ENCODE data around the gene NEURL1. TPM values are rescaled to one million over a fixed set of nuclear protein-coding genes. Genes with fewer than 3 reads are reported as not detected.
A peak's percentile ranks its signal among the peaks of the same experiment; 100 is the strongest.

NEURL1 gene
- total and polyA plus RNA-seq, 4 donors: 0.16 to 2.8 (median 0.35) TPM

GRCh38 chr10:103551619-103552602 lies 58.4 kb downstream of the NEURL1 start:
- peak in 1 of 2 donors; percentile 44 for DNase-seq
- Histone ChIP-seq H3K36me3 (ENCODE audit: control insufficient read depth in 1 of 2, insufficient read depth in 2 of 2, low read length in 1 of 2) (no peaks in the 10 kb centered on the region), H3K9me3 (ENCODE audit: control insufficient read depth, low read length) (no peaks in the 10 kb centered on the region), H3K4me1 (ENCODE audit: control insufficient read depth in 1 of 2, insufficient read depth in 2 of 2, low read length in 2 of 2) (no peaks in the 10 kb centered on the region), H3K4me3 (ENCODE audit: low read length in 2 of 2) (no peak overlapping the region), H3K27me3 (ENCODE audit: control insufficient read depth in 1 of 2, insufficient read depth in 2 of 2, low read length in 1 of 2) (no peaks in the 10 kb centered on the region), H3K27ac (ENCODE audit: low read depth in 1 of 2, low read length in 2 of 2) (no peak overlapping the region)
- WGBS, 2 donors: 72 to 73% methylated on average over 10 of the region's 10 CpGs
- intact Hi-C loops (cut with DNase I): no loop called here
- ATAC-seq (ENCODE audit: low FRiP score): no peak

GRCh38 chr10:103552856-103553742 lies 59.6 kb downstream of the NEURL1 start:
- DNase-seq: peak in 1 of 2 donors; percentile 66
- intact Hi-C loops (cut with DNase I): no loop called here
- Histone ChIP-seq H3K36me3 (ENCODE audit: control insufficient read depth in 1 of 2, insufficient read depth in 2 of 2, low read length in 1 of 2) (no peaks in the 10 kb centered on the region), H3K27ac (ENCODE audit: low read depth in 1 of 2, low read length in 2 of 2) (no peak overlapping the region), H3K27me3 (ENCODE audit: control insufficient read depth in 1 of 2, insufficient read depth in 2 of 2, low read length in 1 of 2) (no peaks in the 10 kb centered on the region), H3K4me3 (ENCODE audit: low read length in 2 of 2) (no peak overlapping the region), H3K4me1 (ENCODE audit: control insufficient read depth in 1 of 2, insufficient read depth in 2 of 2, low read length in 2 of 2) (no peaks in the 10 kb centered on the region), H3K9me3 (ENCODE audit: control insufficient read depth, low read length) (no peaks in the 10 kb centered on the region)
- WGBS, 2 donors: 91 to 92% methylated on average over 20 of the region's 20 CpGs
- no peak for ATAC-seq (ENCODE audit: low FRiP score)

- no peaks in the 10 kb centered on the region for H3K4me1 ChIP-seq (ENCODE audit: control insufficient read depth in 1 of 2, insufficient read depth in 2 of 2, low read length in 2 of 2)
- H3K27me3 ChIP-seq (ENCODE audit: control insufficient read depth in 1 of 2, insufficient read depth in 2 of 2, low read length in 1 of 2): no peaks in the 10 kb centered on the region
- H3K4me3 ChIP-seq (ENCODE audit: low read length in 2 of 2): no peak overlapping the region
- intact Hi-C loops (cut with DNase I): no loop called here
- WGBS, 2 donors: 85 to 87% methylated on average over 8 of the region's 8 CpGs
- no peaks in the 10 kb centered on the region for H3K36me3 ChIP-seq (ENCODE audit: control insufficient read depth in 1 of 2, insufficient read depth in 2 of 2, low read length in 1 of 2)
- no peaks in the 10 kb centered on the region for H3K9me3 ChIP-seq (ENCODE audit: control insufficient read depth, low read length)
- H3K27ac ChIP-seq (ENCODE audit: low read depth in 1 of 2, low read length in 2 of 2): no peak overlapping the region
- peak in 1 of 2 donors; percentile 53 for DNase-seq
- no peak for ATAC-seq (ENCODE audit: low FRiP score)
Observed at GRCh38 chr10:103553743-103554487, 60.4 kb downstream of the NEURL1 start.

GRCh38 chr10:103554488-103555324 lies 61.2 kb downstream of the NEURL1 start:
- intact Hi-C loops (cut with DNase I): no loop called here
- peak in 1 of 2 donors; percentile 70 for DNase-seq
- WGBS, 2 donors: 2 to 6% methylated on average over 13 to 44 of the region's 44 CpGs
- Histone ChIP-seq H3K27ac (ENCODE audit: low read depth in 1 of 2, low read length in 2 of 2) (no peak overlapping the region), H3K4me3 (ENCODE audit: low read length in 2 of 2) (peak overlapping the region in 1 of 2 donors; percentile 8), H3K27me3 (ENCODE audit: control insufficient read depth in 1 of 2, insufficient read depth in 2 of 2, low read length in 1 of 2) (no peaks in the 10 kb centered on the region), H3K4me1 (ENCODE audit: control insufficient read depth in 1 of 2, insufficient read depth in 2 of 2, low read length in 2 of 2) (no peaks in the 10 kb centered on the region), H3K9me3 (ENCODE audit: control insufficient read depth, low read length) (no peaks in the 10 kb centered on the region), H3K36me3 (ENCODE audit: control insufficient read depth in 1 of 2, insufficient read depth in 2 of 2, low read length in 1 of 2) (no peaks in the 10 kb centered on the region)
- no peak for ATAC-seq (ENCODE audit: low FRiP score)

- Histone ChIP-seq H3K4me1 (ENCODE audit: control insufficient read depth in 1 of 2, insufficient read depth in 2 of 2, low read length in 2 of 2) (no peaks in the 10 kb centered on the region), H3K9me3 (ENCODE audit: control insufficient read depth, low read length) (no peaks in the 10 kb centered on the region), H3K4me3 (ENCODE audit: low read length in 2 of 2) (peak overlapping the region in 1 of 2 donors; percentile 8), H3K27ac (ENCODE audit: low read depth in 1 of 2, low read length in 2 of 2) (no peak overlapping the region), H3K27me3 (ENCODE audit: control insufficient read depth in 1 of 2, insufficient read depth in 2 of 2, low read length in 1 of 2) (no peaks in the 10 kb centered on the region), H3K36me3 (ENCODE audit: control insufficient read depth in 1 of 2, insufficient read depth in 2 of 2, low read length in 1 of 2) (no peaks in the 10 kb centered on the region)
- 4 to 6% methylated on average over 17 to 18 of the region's 18 CpGs for WGBS, 2 donors
- ATAC-seq (ENCODE audit: low FRiP score): no peak
- no peak for DNase-seq
- intact Hi-C loops (cut with DNase I): no loop called here
Observed at GRCh38 chr10:103555325-103555649, 61.8 kb downstream of the NEURL1 start.

- Histone ChIP-seq H3K27ac (ENCODE audit: low read depth in 1 of 2, low read length in 2 of 2) (no peak overlapping the region), H3K4me1 (ENCODE audit: control insufficient read depth in 1 of 2, insufficient read depth in 2 of 2, low read length in 2 of 2) (no peaks in the 10 kb centered on the region), H3K36me3 (ENCODE audit: control insufficient read depth in 1 of 2, insufficient read depth in 2 of 2, low read length in 1 of 2) (no peaks in the 10 kb centered on the region), H3K27me3 (ENCODE audit: control insufficient read depth in 1 of 2, insufficient read depth in 2 of 2, low read length in 1 of 2) (no peaks in the 10 kb centered on the region), H3K4me3 (ENCODE audit: low read length in 2 of 2) (no peak overlapping the region), H3K9me3 (ENCODE audit: control insufficient read depth, low read length) (no peaks in the 10 kb centered on the region)
- no peak for DNase-seq
- intact Hi-C loops (cut with DNase I): no loop called here
- ATAC-seq (ENCODE audit: low FRiP score): no peak
- 58 to 59% methylated on average over 11 of the region's 11 CpGs for WGBS, 2 donors
Observed at GRCh38 chr10:103555712-103556111, 62.2 kb downstream of the NEURL1 start.

- H3K27ac ChIP-seq (ENCODE audit: low read depth in 1 of 2, low read length in 2 of 2): no peak overlapping the region
- H3K9me3 ChIP-seq (ENCODE audit: control insufficient read depth, low read length): peaks cover 1% of the 10 kb centered on the region
- H3K27me3 ChIP-seq (ENCODE audit: control insufficient read depth in 1 of 2, insufficient read depth in 2 of 2, low read length in 1 of 2): no peaks in the 10 kb centered on the region
- no peaks in the 10 kb centered on the region for H3K4me1 ChIP-seq (ENCODE audit: control insufficient read depth in 1 of 2, insufficient read depth in 2 of 2, low read length in 2 of 2)
- no peak for ATAC-seq (ENCODE audit: low FRiP score)
- 74 to 79% methylated on average over 12 of the region's 12 CpGs for WGBS, 2 donors
- intact Hi-C loops (cut with DNase I): no loop called here
- no peak for DNase-seq
- no peak overlapping the region for H3K4me3 ChIP-seq (ENCODE audit: low read length in 2 of 2)
- no peaks in the 10 kb centered on the region for H3K36me3 ChIP-seq (ENCODE audit: control insufficient read depth in 1 of 2, insufficient read depth in 2 of 2, low read length in 1 of 2)
Observed at GRCh38 chr10:103556383-103557007, 63.0 kb downstream of the NEURL1 start.
